Fibroblast of skin of abdomen (primary cell): ENCODE data around the gene GOLM1. TPM values are rescaled to one million over a fixed set of nuclear protein-coding genes. Genes with fewer than 3 reads are reported as not detected.
A peak's percentile ranks its signal among the peaks of the same experiment; 100 is the strongest.
"Not testable (repeated sequence)": the region's sequence is repeated elsewhere in the genome, so short reads cannot be mapped to it uniquely, and the experiment has no call there.

Experiments used
- DNase-seq: peaks from one replicate; pipeline ENCODE4 v3.0.0-alpha.2; 2013
- polyA plus RNA-seq, 2 experiments: library from polyadenylated mRNA; unstranded; fragments of 120-200 nt; gene quantifications; one replicate each; pipeline ENCODE4 v1.2.1, GENCODE V29; 2013; ENCODE audit not compliant: insufficient read length in 2 of 2

The GOLM1 gene
- polyA plus RNA-seq (2013, experiment 1 of 2; ENCODE audit: insufficient read length) = 95.5 TPM
- 94.3 TPM for polyA plus RNA-seq (2013, experiment 2 of 2; ENCODE audit: insufficient read length)

GRCh38 chr9:86098824-86099700 lies at the start of gene GOLM1:
Gene GOLM1 (minus strand): TSS chr9:86099558. CDS start chr9:86079320, 20,238 bp downstream.
- DNase-seq = peak; percentile 76

GRCh38 chr9:86146671-86147070 lies 47.3 kb upstream of the GOLM1 start:
- DNase-seq = peak; percentile 22

- DNase-seq = not testable (repeated sequence)
Measured at GRCh38 chr9:86145960-86146359, 46.6 kb upstream of the GOLM1 start.

GRCh38 chr9:86142973-86143372 lies 43.6 kb upstream of the GOLM1 start:
- no peak for DNase-seq

GRCh38 chr9:86141843-86142242 lies 42.5 kb upstream of the GOLM1 start:
- DNase-seq = no peak

GRCh38 chr9:86135371-86135770 lies 36.0 kb upstream of the GOLM1 start:
- no peak for DNase-seq

GRCh38 chr9:86134361-86134760 lies 35.0 kb upstream of the GOLM1 start:
- no peak for DNase-seq

GRCh38 chr9:86128235-86128822 lies 29.0 kb upstream of the GOLM1 start:
- no peak for DNase-seq

GRCh38 chr9:86126998-86127972 lies 27.9 kb upstream of the GOLM1 start:
- DNase-seq = peak; percentile 81

- no peak for DNase-seq
Measured at GRCh38 chr9:86122311-86122710, 23.0 kb upstream of the GOLM1 start.

- DNase-seq = no peak
Measured at GRCh38 chr9:86119457-86119856, 20.1 kb upstream of the GOLM1 start.

GRCh38 chr9:86116425-86116824 lies 17.1 kb upstream of the GOLM1 start:
- no peak for DNase-seq

GRCh38 chr9:86115886-86116285 lies 16.5 kb upstream of the GOLM1 start:
- no peak for DNase-seq

- no peak for DNase-seq
Measured at GRCh38 chr9:86112057-86112456, 12.7 kb upstream of the GOLM1 start.

GRCh38 chr9:86102626-86103025 lies 3.3 kb upstream of the GOLM1 start:
- DNase-seq = no peak

- DNase-seq = peak; percentile 61
Measured at GRCh38 chr9:86099701-86100364, 475 bp upstream of the GOLM1 start.

- DNase-seq = no peak
Measured at GRCh38 chr9:86097510-86098224, 1.7 kb downstream of the GOLM1 start.

GRCh38 chr9:86096386-86096785 lies 3.0 kb downstream of the GOLM1 start:
- peak; percentile 44 for DNase-seq

- no peak for DNase-seq
Measured at GRCh38 chr9:86093788-86094555, 5.4 kb downstream of the GOLM1 start.

- no peak for DNase-seq
Measured at GRCh38 chr9:86091477-86091876, 7.9 kb downstream of the GOLM1 start.

- no peak for DNase-seq
Measured at GRCh38 chr9:86082870-86083269, 16.5 kb downstream of the GOLM1 start.
